Medulla oblongata (tissue), 1 donor: ENCODE measurements around the gene TEX44.
A peak's percentile ranks its signal among the peaks of the same experiment; 100 is the strongest.

Experiments
- DNase-seq: peaks from one replicate; pipeline ENCODE4 v3.0.0-alpha.2; 2015; ENCODE audit errors: extremely low spot score

TEX44 gene

GRCh38 chr2:231604685-231605606 is 12.3 kb downstream of the TEX44 start:
- peak; percentile 99 for DNase-seq

GRCh38 chr2:231605607-231606091 is 13.0 kb downstream of the TEX44 start:
- DNase-seq, result peak; percentile 79

- DNase-seq, result peak; percentile 45
These were observed 14.3 kb downstream of the TEX44 start for GRCh38 chr2:231606941-231607340.

- DNase-seq, result no peak
These were observed 18.8 kb downstream of the TEX44 start for GRCh38 chr2:231611273-231612108.

GRCh38 chr2:231612109-231612455 is 19.4 kb downstream of the TEX44 start:
- no peak for DNase-seq

- DNase-seq, result peak; percentile 94
These were observed 20.0 kb downstream of the TEX44 start for GRCh38 chr2:231612456-231613330.

GRCh38 chr2:231613331-231613662 is 20.6 kb downstream of the TEX44 start:
- DNase-seq, result peak; percentile 71

- peak; percentile 86 for DNase-seq
These were observed 21.2 kb downstream of the TEX44 start for GRCh38 chr2:231613663-231614558.

GRCh38 chr2:231614559-231615057 is 21.9 kb downstream of the TEX44 start:
- DNase-seq, result no peak

GRCh38 chr2:231615058-231615671 is 22.5 kb downstream of the TEX44 start:
- no peak for DNase-seq

- DNase-seq, result no peak
These were observed 23.6 kb downstream of the TEX44 start for GRCh38 chr2:231616296-231616695.

GRCh38 chr2:231617059-231617926 is 24.6 kb downstream of the TEX44 start:
- no peak for DNase-seq

- DNase-seq, result no peak
These were observed 28.6 kb downstream of the TEX44 start for GRCh38 chr2:231621051-231621879.

GRCh38 chr2:231622963-231623362 is 30.3 kb downstream of the TEX44 start:
- DNase-seq, result no peak

- no peak for DNase-seq
These were observed 33.8 kb downstream of the TEX44 start for GRCh38 chr2:231626449-231626848.

- DNase-seq, result no peak
These were observed 34.9 kb downstream of the TEX44 start for GRCh38 chr2:231627384-231628120.

- DNase-seq, result no peak
These were observed 40.0 kb downstream of the TEX44 start for GRCh38 chr2:231632559-231633142.
